WERI-Rb-1 (cell line): ENCODE data around the gene SLC22A23.

Source experiments
- DNase-seq: peaks from one replicate; pipeline ENCODE4 v3.0.0-alpha.2; 2020
- H3K27ac ChIP-seq: fragments of 250-450 bp; sonication (Bioruptor Pico); 2 replicates; pipeline ENCODE4 v1.5.1; 2020; ENCODE audit warnings: mild to moderate bottlenecking, moderate library complexity
- H3K27me3 ChIP-seq: fragments of 250-450 bp; sonication (Bioruptor Pico); 2 replicates; pipeline ENCODE4 v1.5.1; 2021; ENCODE audit warnings: mild to moderate bottlenecking, low read depth, moderate library complexity; ENCODE audit not compliant: insufficient read depth, severe bottlenecking
- H3K36me3 ChIP-seq: fragments of 250-450 bp; sonication (Bioruptor Pico); 2 replicates; pipeline ENCODE4 v1.5.1; 2020; ENCODE audit warnings: mild to moderate bottlenecking, moderate library complexity
- H3K4me3 ChIP-seq: 2 replicates; pipeline ENCODE4 v1.5.1; 2011; ENCODE audit warnings: low read depth, mild to moderate bottlenecking, control low read depth, low read length
- H3K9me3 ChIP-seq: fragments of 250-450 bp; sonication (Bioruptor Pico); 2 replicates; pipeline ENCODE4 v1.5.1; 2021; ENCODE audit warnings: mild to moderate bottlenecking, moderate library complexity; ENCODE audit not compliant: severe bottlenecking
- CTCF ChIP-seq: IDR thresholded peaks from 2 replicates; pipeline ENCODE4 v1.5.1; 2011; ENCODE audit warnings: low read depth, mild to moderate bottlenecking, control low read depth, inconsistent platforms, low read length

The SLC22A23 gene

GRCh38 chr6:3270258-3270657 is 186.6 kb downstream of the SLC22A23 start:
- Histone ChIP-seq H3K27me3 (no peaks in the 10 kb centered on the region), H3K9me3 (no peaks in the 10 kb centered on the region), H3K36me3 (peaks cover 56% of the 10 kb centered on the region), H3K4me3 (no peak overlapping the region), H3K27ac (no peak overlapping the region)
- no peak for DNase-seq
- no peak for TF ChIP-seq CTCF

DNA sequence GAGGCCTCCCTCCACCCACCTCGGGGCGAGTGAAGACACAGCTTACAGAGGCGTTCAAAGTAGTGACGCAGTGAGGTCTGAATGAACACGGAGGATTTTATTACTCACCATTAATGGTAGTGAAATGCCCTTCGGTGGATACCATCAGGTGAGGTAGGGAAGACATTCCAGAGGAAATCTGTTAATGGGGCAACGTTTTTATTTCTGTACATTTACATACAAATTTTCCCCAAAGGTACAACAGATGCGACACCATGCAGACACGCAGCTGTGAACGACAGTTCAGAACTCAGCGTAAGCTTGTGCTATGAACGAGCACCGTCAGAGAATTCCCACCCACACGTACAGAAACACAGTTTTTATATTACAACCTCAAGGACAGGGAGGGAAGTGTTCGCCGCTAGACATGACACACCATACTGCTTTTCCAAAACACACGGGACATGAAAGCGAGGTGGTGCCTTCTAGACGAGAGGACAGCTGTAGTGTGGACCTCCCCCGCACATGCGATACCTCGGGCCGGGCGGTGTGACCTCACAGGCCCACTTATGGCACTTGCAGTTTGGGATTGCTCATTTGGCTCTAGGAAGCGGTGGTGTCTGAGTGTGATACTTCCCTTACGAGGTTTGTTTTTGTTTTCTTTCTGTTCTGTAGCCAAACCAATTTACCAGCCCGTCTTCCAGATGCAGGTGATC is 187.4 kb downstream of the SLC22A23 start:
- no peak overlapping the region for H3K4me3 ChIP-seq
- peaks cover 59% of the 10 kb centered on the region for H3K36me3 ChIP-seq
- no peaks in the 10 kb centered on the region for H3K27me3 ChIP-seq
- TF ChIP-seq CTCF = no peak
- DNase-seq = no peak
- no peak overlapping the region for H3K27ac ChIP-seq
- H3K9me3 ChIP-seq = no peaks in the 10 kb centered on the region

DNA sequence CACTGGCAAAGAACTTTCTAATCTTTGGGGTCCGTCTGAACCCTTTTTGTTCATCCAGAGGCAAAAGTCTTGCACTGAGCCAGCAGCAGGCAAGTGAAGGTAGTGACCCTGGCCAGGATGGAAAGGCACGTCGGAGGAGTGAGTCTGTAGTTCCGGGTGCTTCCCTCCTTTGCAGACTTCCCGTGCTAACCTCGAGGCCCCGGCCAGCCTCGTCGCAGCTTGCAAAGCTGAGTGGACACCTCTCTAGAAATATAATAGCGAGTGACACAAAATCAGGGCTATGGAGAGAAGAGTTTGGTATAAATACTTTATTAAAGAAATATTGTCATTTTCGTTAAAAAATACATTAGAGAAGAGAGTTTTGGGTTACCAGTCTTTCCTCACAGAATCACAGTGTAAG is 188.2 kb downstream of the SLC22A23 start:
- Histone ChIP-seq H3K36me3 (peaks cover 61% of the 10 kb centered on the region), H3K27me3 (no peaks in the 10 kb centered on the region), H3K4me3 (no peak overlapping the region), H3K9me3 (no peaks in the 10 kb centered on the region), H3K27ac (no peak overlapping the region)
- TF ChIP-seq CTCF = no peak
- no peak for DNase-seq

DNA sequence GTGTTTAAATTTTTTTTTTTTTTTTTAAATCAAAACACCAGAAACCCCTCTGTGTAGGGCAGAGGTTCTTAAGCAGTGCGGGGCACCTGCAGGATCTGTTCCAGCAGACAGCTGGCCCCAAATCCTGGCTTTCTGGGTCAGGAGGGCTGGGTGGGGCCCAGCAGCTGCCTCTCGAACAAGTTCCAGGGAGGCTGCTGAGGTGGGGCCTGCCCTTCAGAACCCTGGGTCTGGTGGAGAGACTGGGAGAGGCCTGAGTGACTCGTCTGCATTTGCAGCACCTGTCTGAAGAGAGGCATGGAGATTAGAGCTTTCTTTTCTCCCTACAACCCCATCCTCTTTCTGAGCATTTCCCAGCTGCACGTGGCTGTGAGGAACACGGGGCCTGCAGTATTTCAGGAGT is 189.7 kb downstream of the SLC22A23 start:
- Histone ChIP-seq H3K36me3 (peaks cover 57% of the 10 kb centered on the region), H3K27ac (no peak overlapping the region)
- DNase-seq = no peak

DNA sequence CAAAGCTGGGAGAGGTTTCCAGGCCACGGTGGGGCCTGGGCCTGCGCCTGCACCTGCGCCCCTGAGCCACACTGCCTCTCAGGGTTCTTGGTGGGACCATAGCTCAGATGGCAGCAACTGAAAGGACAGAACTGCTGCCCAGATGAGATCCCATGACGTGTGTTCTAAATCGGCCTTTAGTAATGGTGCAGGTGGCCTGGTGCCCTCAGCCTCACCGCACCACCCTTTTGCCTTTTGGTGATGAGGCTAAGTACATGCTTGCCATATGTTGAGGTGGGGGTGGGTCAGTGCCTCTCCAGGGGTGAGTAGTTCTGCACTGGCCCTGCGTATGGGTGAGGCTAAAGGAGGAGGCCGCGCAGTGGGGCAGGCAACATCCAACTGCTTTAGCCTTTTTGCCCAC is 190.7 kb downstream of the SLC22A23 start:
- H3K27me3 ChIP-seq = no peaks in the 10 kb centered on the region
- peak; percentile 74 for DNase-seq
- no peak for TF ChIP-seq CTCF
- peaks cover 51% of the 10 kb centered on the region for H3K36me3 ChIP-seq
- no peak overlapping the region for H3K4me3 ChIP-seq
- H3K27ac ChIP-seq = peak overlapping the region; percentile 22
- no peaks in the 10 kb centered on the region for H3K9me3 ChIP-seq

More for the DNA sequence above, 189.7 kb downstream of the SLC22A23 start:
- H3K9me3 ChIP-seq = no peaks in the 10 kb centered on the region
- no peak for TF ChIP-seq CTCF
- H3K4me3 ChIP-seq = no peak overlapping the region
- H3K27me3 ChIP-seq = no peaks in the 10 kb centered on the region

DNA sequence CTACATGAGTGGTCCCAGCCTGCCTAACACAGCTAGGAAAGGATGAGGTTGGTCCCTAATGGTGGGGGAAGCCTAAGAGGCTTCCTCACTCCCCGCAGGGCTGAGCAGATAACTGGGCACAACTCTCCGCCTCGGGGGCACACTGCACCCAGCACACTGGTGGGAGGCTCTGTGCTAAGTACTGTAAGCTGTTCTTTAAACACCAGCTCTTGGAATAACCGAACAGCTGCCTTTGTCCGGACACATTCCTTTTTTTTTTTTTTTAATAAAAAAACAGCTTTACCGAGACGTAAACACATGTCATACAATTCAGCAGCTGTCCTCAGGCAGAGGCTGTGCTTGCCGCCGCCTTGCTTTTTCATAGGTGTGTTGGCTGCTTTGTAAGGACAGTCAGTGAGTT is 191.2 kb downstream of the SLC22A23 start:
- H3K27me3 ChIP-seq = no peaks in the 10 kb centered on the region
- no peak overlapping the region for H3K4me3 ChIP-seq
- DNase-seq = no peak
- H3K36me3 ChIP-seq = peaks cover 49% of the 10 kb centered on the region
- H3K27ac ChIP-seq = peak overlapping the region; percentile 22
- no peaks in the 10 kb centered on the region for H3K9me3 ChIP-seq
- no peak for TF ChIP-seq CTCF
